Renal cortical epithelial cell (primary cell): Measurements from ENCODE around the gene PRRG4. TPM values are rescaled to one million over a fixed set of nuclear protein-coding genes. Genes with fewer than 3 reads are reported as not detected.
A peak's percentile ranks its signal among the peaks of the same experiment; 100 is the strongest.
"Not testable (repeated sequence)": the region's sequence is repeated elsewhere in the genome, so short reads cannot be mapped to it uniquely, and the experiment has no call there.

Experiments used
- DNase-seq: peaks from one replicate; pipeline ENCODE4 v3.0.0-alpha.2; 2011; ENCODE audit warnings: low read depth
- total RNA-seq: library from RNA; depleted of rRNA; stranded (reverse); fragments of >200 nt; gene quantifications from 2 replicates; pipeline ENCODE4 v1.2.3, GENCODE V29; 2014

The PRRG4 gene
- 4.5 and 11.7 TPM in 2 replicates for total RNA-seq

DNA sequence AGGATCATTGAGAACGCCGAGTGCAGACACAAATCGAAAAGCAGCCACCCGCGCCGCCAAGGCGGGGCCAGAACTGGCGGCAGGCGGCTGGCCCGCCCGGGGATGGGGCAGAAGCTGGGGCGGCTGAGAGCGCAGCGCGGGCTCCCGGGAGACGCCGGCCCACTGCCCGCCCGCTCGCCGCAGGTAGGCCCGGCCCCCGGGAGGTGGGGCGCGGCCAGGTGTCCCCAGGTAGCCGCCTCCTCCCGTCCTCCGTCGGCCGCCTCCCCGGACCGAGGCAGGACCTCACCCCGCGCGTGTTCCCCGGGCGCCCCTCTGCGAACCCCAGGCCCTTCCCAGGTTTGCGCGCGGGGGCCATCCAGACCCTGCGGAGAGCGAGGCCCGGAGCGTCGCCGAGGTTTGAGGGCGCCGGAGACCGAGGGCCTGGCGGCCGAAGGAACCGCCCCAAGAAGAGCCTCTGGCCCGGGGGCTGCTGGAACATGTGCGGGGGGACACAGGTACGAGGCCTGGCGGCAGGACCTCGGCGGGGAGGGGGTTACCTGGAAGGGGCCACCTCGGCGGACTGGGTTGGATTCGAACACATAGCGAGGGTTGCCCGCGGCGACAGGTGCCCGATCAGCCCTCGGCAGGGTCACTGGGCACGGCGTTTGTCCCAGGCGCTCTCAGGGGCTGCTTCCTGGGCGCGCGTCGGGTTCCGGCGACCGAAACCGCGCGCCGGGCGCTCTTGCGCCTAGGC lies at the start of gene PRRG4:
Gene PRRG4 (plus strand): TSS at position 248 of the 733 bp plus-strand sequence. CDS start 603 bp downstream, outside the sequence.
- DNase-seq, result peak; percentile 61

DNA sequence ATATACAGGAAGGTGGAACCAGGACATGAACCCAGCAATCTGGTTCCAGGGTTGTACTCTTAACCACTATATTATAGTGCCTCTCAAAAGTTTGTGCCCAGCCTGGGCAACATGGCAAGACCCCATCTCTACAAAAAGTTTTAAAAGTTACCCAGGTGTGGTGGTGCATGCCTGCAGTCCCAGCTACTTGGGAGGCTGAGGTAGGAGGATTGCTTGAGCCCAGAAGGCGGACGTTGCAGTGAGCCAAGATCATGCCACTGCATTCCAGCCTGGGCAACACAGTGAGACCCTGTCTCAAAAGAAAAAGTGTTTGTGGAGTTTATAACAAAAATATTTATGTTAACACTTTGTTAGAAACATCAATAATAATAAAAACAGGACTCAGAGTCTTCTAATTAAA lies 48.9 kb upstream of the PRRG4 start:
- not testable (repeated sequence) for DNase-seq

DNA sequence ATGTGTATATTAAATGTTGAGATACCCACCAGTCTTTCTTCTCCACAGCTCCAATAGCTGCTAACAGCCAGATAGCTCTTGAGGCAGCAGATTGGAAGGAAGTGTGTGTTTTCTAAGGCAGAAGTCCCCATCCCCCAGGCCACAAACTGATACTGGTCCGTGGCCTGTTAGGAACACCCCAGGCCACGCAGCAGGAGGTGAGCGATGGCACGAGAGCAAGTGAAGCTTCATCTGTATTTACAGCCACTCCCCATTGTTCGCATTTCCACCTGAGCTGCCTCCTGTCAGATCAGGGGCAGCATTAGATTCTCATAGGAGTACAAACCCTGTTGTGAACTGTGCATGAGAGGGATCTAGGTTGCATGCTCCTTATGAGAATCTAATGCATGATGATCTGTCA lies 48.0 kb upstream of the PRRG4 start:
- DNase-seq, result no peak

DNA sequence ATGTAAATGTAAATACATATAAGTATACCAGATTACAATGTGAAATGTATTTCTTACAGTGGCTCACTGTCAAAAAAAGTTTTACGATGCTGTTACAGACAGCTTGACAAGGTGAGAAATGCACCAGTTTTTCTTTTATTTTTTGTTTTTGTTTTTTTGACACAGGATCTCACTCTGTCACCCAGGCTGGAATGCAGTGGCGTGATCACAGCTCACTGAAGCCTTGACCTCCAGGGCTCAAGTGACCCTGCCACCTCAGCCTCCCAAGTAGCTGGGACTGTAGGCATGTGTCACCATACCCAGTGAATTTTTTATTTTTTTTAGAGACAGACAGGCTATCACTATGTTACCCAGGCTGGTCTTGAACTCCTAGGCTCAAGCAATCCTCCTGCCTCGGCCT lies 44.5 kb upstream of the PRRG4 start:
- no peak for DNase-seq

DNA sequence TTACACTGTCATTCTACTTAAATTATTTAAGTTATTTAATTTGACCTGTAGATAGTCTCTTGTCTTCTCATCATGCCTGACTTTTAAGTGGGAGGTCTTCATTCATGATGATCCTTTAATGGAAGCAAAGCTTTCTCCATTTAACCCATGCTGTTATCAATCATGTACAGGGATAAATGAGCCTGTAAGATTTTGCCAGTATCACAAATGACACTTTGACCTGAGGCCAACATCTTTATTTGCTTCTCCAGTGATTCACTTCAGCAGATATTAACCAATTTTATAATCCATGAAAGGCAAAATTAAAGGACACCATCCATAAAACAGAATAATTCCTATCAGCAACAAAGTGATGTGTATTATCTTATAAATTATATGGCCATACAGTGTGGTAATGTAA lies 42.9 kb upstream of the PRRG4 start:
- DNase-seq, result no peak

DNA sequence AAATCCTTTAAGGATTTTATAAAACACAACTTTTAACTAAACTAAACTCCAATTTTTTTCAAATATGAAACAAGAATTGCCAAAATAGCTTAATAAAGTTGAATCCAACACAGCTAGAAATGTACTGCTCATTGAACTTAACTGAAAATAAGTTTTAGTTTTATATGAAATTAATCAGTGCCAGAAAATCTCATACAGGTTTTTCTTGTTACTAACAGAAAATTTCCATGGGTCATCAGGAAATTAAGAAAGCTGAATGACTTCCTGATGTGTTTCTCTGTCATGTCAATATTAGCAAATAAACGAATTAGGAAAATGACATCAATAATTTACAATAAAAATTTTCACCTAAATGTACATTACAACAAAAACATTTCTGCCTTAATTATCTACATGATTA lies 38.8 kb upstream of the PRRG4 start:
- DNase-seq, result no peak

DNA sequence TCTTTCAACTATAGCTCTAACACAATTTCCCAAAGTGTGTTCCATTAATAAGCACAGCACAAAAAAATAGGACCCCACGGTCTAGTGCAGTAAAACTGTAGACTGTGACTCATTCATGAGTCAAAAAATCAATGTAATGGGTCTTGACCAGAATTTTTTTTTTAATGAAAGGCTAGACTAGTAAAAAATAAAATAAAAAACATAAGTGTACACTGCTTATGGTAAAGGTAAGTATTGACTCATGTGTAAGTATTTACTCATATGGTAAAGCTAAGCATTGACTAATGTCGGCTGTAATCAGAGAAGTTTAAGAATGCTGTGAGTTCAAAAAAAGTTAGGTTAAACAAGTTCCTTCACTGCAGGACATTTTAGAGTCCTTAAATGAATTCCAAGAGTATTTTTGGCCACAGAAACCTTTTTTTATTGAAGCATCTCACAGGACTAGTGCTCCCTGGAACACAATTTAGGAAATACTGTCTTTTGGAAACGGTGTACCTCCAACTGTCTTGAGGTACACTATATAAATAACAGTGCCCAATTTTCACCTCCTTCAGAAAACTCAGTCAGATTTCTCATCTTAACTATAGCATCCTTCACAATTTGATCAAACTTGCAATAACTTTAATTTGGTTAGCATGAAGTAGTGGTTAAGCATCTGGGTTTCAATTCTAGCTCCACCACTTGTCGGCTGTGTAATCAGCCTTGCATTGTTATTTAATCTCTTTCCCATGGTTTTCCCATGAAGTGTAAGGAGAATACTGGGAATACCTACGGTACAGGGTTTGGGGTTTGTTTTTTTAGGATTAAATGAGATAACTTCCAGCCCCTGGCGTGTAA lies 37.4 kb upstream of the PRRG4 start:
- no peak for DNase-seq

DNA sequence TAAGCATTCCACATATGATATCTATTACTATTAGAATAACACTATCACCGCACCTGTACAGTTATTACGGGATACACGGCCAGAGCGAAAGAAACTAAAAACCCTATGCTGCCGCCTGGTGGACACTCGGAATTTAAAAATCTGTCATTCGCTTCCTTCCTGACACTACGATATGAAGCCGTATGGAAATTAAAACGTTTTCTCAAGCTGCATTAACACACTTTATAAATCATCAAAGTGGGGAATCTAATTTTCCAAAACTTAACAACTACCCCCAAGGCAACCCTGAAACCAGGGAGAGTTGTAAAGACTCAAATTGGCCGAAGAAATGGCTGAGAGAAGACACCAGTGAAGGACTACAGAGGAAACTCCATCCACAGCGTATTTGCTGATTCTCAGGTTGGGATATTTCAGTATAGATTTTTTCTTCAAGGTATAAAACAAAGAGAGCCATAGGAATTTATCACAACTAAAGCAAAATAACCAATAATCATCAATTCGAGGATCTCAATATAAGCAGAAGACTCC lies 36.7 kb upstream of the PRRG4 start:
- DNase-seq, result peak; percentile 34

DNA sequence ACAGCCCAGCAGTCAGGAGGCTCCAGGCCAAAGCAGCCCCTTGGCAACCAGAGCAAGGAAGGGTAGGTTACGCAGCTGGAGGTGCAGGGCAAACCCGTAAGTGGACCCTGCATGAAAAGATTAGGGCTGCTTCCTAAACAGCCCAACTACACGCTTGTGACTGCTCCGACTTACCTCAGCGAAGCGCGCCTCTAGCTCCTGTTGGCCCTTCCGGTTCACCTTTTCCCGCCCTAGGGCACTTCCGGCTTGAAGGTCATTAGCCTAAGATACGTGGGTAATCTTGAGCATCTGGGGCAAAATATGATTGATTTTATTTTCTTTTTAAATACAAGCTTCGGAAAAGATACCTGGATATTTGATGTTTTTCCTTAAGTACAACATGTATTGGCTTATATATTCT lies 35.3 kb upstream of the PRRG4 start, which contains the start of gene CCDC73:
Gene CCDC73 (minus strand): TSS at position 224 of the 400 bp plus-strand sequence. CDS start 34,419 bp downstream, outside the sequence.
- no peak for DNase-seq

DNA sequence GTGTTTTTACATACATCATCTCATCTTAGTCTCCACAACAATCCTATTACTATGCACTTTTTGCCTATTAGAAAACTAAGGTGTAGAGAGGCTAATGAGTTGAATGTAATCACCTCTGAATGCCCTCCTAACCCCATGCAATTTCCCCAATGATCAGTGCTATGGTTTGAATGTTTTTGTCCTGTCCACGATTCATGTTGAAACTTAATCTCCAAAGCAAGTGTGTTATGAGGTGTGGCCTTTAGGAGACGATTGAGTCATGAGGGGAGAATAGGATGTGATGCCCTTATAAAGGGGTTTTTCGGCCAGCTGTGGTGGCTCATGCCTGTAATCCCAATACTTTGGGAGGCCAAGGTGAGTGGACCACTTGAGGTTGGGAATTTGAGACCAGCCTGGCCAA lies 33.3 kb upstream of the PRRG4 start:
- DNase-seq, result no peak

DNA sequence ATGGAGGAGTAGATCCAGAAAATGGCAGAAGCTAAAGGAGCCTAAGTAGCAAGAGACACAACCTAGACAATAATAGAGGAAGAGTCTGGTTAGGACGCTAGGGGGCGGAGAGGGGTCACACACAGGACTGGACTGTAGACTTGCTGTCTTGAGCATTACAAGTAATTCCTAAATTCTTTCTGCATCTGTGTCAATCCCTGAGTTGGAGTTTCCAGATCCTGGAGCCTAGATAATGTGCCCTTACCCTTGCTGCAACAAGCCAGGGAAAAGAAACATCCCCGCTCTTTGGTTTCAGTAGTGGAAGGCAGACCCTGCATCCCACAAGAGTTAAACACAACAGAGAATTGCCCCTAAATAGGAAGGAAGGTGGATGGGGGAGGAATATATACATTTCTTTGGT lies 20.4 kb upstream of the PRRG4 start:
- DNase-seq, result peak; percentile 79

DNA sequence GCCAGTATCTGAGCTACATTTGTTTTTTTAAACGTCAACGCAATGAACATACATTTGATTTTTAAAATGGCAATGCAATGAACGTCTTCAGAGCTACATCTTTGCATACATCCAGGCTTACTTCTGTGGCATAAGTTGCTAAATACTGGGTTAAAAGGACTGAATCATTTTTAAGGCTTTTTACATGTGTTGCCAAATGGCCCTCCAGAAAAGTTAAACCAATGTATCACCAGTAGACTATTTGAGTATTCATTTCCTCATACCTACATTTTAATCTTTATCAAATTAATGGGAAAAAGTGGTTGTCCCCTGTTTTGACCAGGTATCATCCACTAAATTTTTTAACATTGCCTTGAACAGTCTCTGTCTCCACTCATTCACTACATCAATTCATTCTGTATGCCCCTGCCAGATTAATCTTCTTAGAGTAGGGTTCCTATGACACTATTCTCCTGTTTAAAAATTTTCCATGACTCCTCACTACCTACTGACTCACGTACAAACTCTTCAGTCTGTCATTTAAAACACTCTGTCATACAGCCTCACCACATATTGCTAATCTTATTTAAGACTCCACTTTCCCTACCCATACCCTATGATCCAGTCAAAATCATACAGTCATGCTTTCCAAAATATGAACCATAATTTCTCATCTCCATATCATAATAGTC lies 12.4 kb upstream of the PRRG4 start:
- no peak for DNase-seq

DNA sequence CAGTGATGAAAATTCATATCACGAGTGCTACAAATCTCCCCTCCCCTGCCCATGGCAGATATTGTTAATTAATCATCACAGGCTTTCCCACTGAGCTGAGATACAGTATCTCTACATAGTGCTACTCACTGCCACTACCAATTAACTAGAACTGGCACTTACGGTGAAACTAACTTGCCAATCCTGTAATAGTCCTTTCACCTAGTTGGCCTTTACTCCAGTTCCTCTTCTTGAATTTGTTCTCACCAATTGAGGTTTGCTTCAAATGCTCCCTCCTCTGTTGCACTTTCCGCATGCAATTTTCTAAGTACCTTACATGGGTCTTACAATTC lies 11.9 kb upstream of the PRRG4 start:
- DNase-seq, result no peak

DNA sequence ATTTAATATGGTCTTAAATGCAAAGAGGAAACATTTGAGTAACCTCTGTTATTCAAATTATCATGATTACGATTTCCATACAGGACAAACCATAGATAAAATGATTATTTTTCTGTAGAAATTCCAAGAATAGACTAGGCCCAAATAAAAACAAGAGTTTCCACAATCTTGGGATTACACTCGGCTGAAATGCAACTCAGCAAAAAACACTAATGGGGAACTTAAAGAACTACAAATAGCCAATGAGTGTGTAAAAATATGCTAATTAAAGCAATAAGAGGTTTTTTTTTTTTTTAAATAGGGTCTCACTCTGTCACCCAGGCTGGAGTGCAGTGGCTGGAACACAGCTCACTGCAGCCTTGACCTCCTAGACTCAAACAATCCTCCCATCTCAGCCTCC lies 10.5 kb upstream of the PRRG4 start:
- no peak for DNase-seq

DNA sequence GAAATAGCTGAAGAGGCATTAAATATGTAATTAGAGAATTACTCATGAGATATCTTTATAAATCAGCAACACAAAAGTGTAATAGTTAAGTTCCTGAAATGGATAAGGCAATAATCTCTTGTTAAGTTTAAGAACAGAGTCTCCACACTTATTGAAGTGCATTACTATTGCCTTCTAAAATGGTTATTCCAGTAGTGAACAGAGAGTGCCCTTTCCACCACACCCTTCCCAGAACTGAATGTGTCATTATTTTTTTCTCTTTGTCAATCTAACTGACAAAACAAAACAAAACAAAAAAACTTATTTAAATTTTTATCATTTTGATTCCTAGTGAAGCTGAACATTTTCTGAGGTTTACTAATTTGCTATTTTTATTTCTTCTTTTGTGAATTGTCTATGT lies 9.2 kb upstream of the PRRG4 start:
- no peak for DNase-seq

DNA sequence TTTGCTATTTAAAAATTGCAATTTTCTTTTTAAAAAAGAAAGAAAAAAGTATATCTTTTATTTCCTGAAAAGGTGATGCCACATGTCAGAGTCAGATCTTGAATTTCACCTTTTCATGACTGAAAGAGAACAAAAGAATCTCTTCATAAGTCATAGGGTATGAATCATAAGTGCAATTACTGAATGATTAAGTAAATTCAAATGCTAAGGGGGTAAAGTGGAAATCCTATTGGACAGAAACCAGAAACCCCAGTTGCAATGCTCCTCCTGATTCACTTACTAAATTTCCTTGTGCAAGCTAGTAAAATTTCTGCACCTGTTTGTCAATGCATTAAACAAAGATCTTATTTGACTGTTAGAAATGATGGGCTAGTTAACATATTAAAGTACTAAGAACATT lies 8.2 kb upstream of the PRRG4 start:
- DNase-seq, result peak; percentile 73

DNA sequence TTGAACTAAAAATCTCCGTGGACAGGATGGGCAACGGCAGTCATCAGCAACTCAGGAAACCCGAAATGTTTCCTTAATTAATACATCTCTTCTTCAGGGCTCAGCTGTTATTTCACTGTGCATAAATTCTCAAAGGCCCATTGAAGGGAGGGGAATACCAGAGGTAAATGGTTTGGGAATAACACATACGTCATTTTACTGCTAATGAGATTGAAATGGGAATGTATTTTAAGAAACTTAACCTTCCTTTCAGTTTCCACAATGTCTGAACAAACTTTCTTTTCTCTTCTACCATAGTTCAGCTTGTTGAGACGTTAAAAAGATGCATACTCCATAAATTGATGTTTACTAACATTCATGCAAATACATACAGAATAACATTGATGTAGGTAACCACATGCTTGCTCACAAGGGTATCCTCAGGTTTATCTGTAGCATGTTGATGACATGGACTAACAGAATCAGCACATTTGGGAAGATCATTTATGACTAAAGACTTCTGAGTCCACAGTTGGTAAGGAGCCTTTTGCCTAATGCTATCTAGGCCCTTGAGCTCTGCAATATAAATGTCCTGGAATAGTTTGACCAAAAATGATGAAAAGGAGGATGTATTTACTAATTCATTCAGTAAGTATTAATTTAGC lies 7.7 kb upstream of the PRRG4 start:
- DNase-seq, result no peak

DNA sequence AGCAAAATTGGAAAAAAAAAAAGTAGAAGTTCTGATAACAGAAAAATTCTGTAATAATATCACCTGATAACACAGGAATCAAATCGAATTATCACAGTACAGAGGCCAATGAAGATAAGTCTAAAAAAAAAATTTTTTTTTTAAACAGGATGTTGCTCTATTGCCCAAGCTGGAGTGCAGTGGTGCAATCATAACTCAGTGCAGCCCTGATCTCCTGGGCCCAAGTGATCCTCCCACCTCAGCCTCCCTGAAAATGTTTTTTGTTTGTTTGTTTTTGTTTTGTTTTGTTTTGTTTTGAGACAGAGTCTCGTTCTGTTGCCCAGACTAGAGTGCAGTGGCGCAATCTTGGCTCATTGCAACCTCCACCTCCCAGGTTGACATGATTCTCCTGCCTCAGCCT lies 6.1 kb upstream of the PRRG4 start:
- not testable (repeated sequence) for DNase-seq

DNA sequence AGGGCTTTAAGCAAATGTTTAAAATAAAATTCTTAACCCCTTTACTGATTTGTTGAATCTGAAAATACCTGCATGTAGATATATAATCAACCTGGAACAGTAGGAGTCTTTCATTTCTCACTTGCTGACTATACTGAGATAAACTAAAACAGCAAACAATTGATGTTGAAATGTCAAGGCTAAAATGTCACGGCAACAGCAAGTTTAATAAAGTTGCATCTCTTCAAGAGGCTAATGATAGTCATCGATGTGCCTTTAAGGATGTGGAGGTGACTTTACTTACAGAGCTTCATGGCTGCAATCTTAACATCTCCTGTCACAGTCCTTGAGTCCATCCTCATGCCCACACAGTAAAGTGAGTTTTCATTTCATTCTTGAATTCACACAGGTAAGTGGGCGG lies 3.6 kb upstream of the PRRG4 start:
- no peak for DNase-seq

DNA sequence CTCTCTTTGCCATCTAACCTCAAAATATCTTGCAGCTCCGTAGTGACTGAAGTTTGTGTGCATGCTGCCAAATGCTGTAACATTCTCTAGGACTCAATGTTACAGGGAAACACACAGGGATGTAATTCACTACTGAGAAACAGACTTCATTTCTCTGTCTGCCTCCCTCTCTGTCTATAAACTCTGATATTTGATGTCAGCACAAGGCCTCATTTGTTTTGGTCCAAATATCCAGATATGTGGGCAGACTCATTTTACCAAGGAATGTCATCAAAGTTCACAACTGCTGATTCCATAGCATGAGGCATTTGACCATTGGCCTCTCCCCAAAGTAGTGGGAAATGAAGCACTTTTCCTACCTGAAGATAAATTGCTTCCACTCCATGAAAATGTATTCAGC lies 2.5 kb upstream of the PRRG4 start:
- DNase-seq, result no peak

DNA sequence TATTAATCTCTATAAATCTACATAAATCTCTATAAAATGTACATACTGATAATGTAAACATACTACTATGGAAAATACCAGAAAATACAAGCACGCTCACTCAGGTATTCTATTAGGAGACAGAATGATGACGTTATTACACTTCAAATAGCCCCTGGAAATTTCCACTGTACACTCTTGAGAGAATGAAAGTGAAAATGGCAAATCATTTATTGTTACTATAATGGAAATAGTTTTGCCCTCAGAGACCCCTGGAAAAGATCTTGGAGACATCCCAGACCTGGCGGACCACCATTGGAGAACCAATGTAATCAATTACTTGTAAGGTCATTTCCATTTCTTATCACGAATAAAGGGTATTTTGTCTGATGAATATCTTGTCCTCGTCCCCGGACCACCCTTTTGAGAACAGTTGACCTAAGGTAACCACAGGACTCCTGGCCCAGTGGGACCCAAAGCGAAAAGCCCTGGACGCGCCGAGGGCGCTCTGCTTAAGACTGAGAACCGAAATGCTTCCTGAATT lies 509 bp upstream of the PRRG4 start:
- DNase-seq, result peak; percentile 57

DNA sequence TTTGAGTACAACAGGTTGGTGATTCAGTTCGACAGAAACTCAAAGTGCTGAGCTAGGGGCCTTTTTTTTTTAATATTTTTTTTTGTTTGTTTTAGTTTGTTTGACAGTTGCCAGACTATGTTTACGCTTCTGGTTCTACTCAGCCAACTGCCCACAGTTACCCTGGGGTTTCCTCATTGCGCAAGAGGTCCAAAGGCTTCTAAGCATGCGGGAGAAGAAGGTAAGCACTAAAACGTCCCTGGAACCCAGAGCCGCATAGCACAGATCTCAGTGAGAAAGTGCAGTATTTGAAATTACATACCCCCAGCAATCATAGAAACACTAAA lies 649 bp downstream of the PRRG4 start:
- peak; percentile 90 for DNase-seq
